Endodermal cell (in vitro differentiated cells): ENCODE results near the gene RPTOR. TPM values are rescaled to one million over a fixed set of nuclear protein-coding genes. Genes with fewer than 3 reads are reported as not detected.
A peak's percentile ranks its signal among the peaks of the same experiment; 100 is the strongest.

Experiments used
- DNase-seq: peaks from one replicate; pipeline ENCODE4 v3.0.0-alpha.2; 2017
- H3K27ac ChIP-seq: 2 replicates; pipeline ENCODE4 v1.5.1; 2013; ENCODE audit warnings: mild to moderate bottlenecking, low read depth, low read length, moderate library complexity
- H3K27me3 ChIP-seq: 2 replicates; pipeline ENCODE4 v1.6.1; 2013; ENCODE audit warnings: mild to moderate bottlenecking, low read length, moderate library complexity; ENCODE audit not compliant: insufficient read depth, control insufficient read depth, poor library complexity, severe bottlenecking
- H3K36me3 ChIP-seq: 2 replicates; pipeline ENCODE4 v1.7.0; 2013; ENCODE audit warnings: mild to moderate bottlenecking, low read length, moderate library complexity; ENCODE audit not compliant: control insufficient read depth, insufficient read depth
- H3K4me1 ChIP-seq: one replicate; pipeline ENCODE4 v1.7.0; 2013; ENCODE audit warnings: low read length; ENCODE audit not compliant: control insufficient read depth, insufficient read depth
- H3K4me3 ChIP-seq: 2 replicates; pipeline ENCODE4 v1.5.1; 2013; ENCODE audit warnings: mild to moderate bottlenecking, low read length, moderate library complexity
- H3K9ac ChIP-seq: 2 replicates; pipeline ENCODE4 v1.6.1; 2013; ENCODE audit warnings: mild to moderate bottlenecking, low read length, moderate library complexity; ENCODE audit not compliant: poor library complexity, severe bottlenecking; ENCODE audit errors: extremely low read depth
- H3K9me3 ChIP-seq: 2 replicates; pipeline ENCODE4 v1.6.1; 2013; ENCODE audit warnings: mild to moderate bottlenecking, low read length, moderate library complexity; ENCODE audit not compliant: control insufficient read depth
- H3K27ac Mint-ChIP-seq: 2 replicates; pipeline ENCODE4 v1.8.0; 2020; ENCODE audit warnings: mixed read lengths
- H3K27me3 Mint-ChIP-seq: 2 replicates; pipeline ENCODE4 v1.8.0; 2021; ENCODE audit warnings: mild to moderate bottlenecking, mixed read lengths; ENCODE audit not compliant: insufficient read depth
- H3K36me3 Mint-ChIP-seq: 2 replicates; pipeline ENCODE4 v1.8.0; 2020; ENCODE audit warnings: low read depth, mixed read lengths
- H3K4me1 Mint-ChIP-seq: 2 replicates; pipeline ENCODE4 v1.8.0; 2020; ENCODE audit warnings: mixed read lengths
- H3K4me3 Mint-ChIP-seq: 2 replicates; pipeline ENCODE4 v1.8.0; 2020; ENCODE audit warnings: mild to moderate bottlenecking, moderate library complexity, mixed read lengths
- H3K9me3 Mint-ChIP-seq: 2 replicates; pipeline ENCODE4 v1.8.0; 2020; ENCODE audit warnings: mild to moderate bottlenecking, mixed read lengths
- CTCF ChIP-seq: fragments of 200-600 bp; sonication (generic); conservative IDR thresholded peaks from 2 replicates; pipeline ENCODE4 v1.5.0; 2021; ENCODE audit warnings: antibody characterized with exemption, mild to moderate bottlenecking
- WGBS, 2 experiments: methylation state at CpG; one replicate each; pipeline versions ENCODE4 v1.1.5 to v1.1.7; 2013; ENCODE audit warnings: missing lambda C conversion rate in 2 of 2, mixed read lengths in 1 of 2; ENCODE audit not compliant: insufficient coverage in 1 of 2, insufficient read length in 1 of 2; 5-methylcytosine and 5-hydroxymethylcytosine counted together
- total RNA-seq, 2 donors: library from RNA; stranded (reverse); fragmentation: NEBNext Ultra II Directional in 1 of 2; extraction: Animal tissue kit (Norgen Biotek cat#: 25700) in 1 of 2; gene quantifications; 2 replicates in 1 of 2; 3 replicates in 1 of 2; pipeline ENCODE4 v1.2.1, GENCODE V29; 2021

RPTOR gene
- total RNA-seq, 2 donors from 2014 or later, result 45.1 to 53.4 TPM

- Mint-ChIP-seq H3K36me3 (no peaks in the 10 kb centered on the region), H3K4me3 (no peak overlapping the region), H3K27me3 (peaks cover 23% of the 10 kb centered on the region), H3K4me1 (no peaks in the 10 kb centered on the region), H3K27ac (no peak overlapping the region), H3K9me3 (no peaks in the 10 kb centered on the region)
- Histone ChIP-seq H3K4me1 (no peaks in the 10 kb centered on the region), H3K27me3 (peaks cover 41% of the 10 kb centered on the region), H3K4me3 (no peak overlapping the region), H3K27ac (no peak overlapping the region), H3K36me3 (no peaks in the 10 kb centered on the region), H3K9me3 (no peaks in the 10 kb centered on the region), H3K9ac (no peak overlapping the region)
- DNase-seq, result no peak
- no peak for TF ChIP-seq CTCF
- 84 to 92% methylated on average over 6 to 9 of the region's 9 CpGs for WGBS, 2 experiments
These were observed 33.9 kb upstream of the RPTOR start for GRCh38 chr17:80510772-80511171.

GRCh38 chr17:80511222-80512180 is 33.1 kb upstream of the RPTOR start:
- H3K27ac Mint-ChIP-seq, result no peak overlapping the region
- H3K9me3 Mint-ChIP-seq, result no peaks in the 10 kb centered on the region
- no peak overlapping the region for H3K27ac ChIP-seq
- H3K9me3 ChIP-seq, result no peaks in the 10 kb centered on the region
- peak; percentile 92 for DNase-seq
- no peaks in the 10 kb centered on the region for H3K36me3 ChIP-seq
- H3K4me1 ChIP-seq, result no peaks in the 10 kb centered on the region
- H3K9ac ChIP-seq, result no peak overlapping the region
- H3K36me3 Mint-ChIP-seq, result no peaks in the 10 kb centered on the region
- H3K4me1 Mint-ChIP-seq, result no peaks in the 10 kb centered on the region
- TF ChIP-seq CTCF, result peak; percentile 76
- 61 to 67% methylated on average over 13 to 18 of the region's 18 CpGs for WGBS, 2 experiments
- peaks cover 23% of the 10 kb centered on the region for H3K27me3 Mint-ChIP-seq
- H3K27me3 ChIP-seq, result peaks cover 38% of the 10 kb centered on the region
- H3K4me3 Mint-ChIP-seq, result no peak overlapping the region
- no peak overlapping the region for H3K4me3 ChIP-seq

GRCh38 chr17:80512233-80512632 is 32.4 kb upstream of the RPTOR start:
- Histone ChIP-seq H3K4me3 (no peak overlapping the region), H3K36me3 (no peaks in the 10 kb centered on the region), H3K4me1 (no peaks in the 10 kb centered on the region), H3K27me3 (peaks cover 39% of the 10 kb centered on the region), H3K27ac (no peak overlapping the region), H3K9ac (no peak overlapping the region), H3K9me3 (no peaks in the 10 kb centered on the region)
- DNase-seq, result no peak
- no peak for TF ChIP-seq CTCF
- H3K27me3 Mint-ChIP-seq, result peaks cover 19% of the 10 kb centered on the region
- H3K4me1 Mint-ChIP-seq, result no peaks in the 10 kb centered on the region
- no peaks in the 10 kb centered on the region for H3K36me3 Mint-ChIP-seq
- WGBS, 2 experiments, result 86 to 89% methylated on average over 9 to 15 of the region's 15 CpGs
- H3K4me3 Mint-ChIP-seq, result no peak overlapping the region
- H3K27ac Mint-ChIP-seq, result no peak overlapping the region
- H3K9me3 Mint-ChIP-seq, result no peaks in the 10 kb centered on the region
